GM12892 (cell line): ENCODE data around the gene ABCA1.

Experiments
- POLR2A ChIP-seq: IDR thresholded peaks from 2 replicates; pipeline ENCODE4 v1.6.1; 2011; ENCODE audit warnings: low read depth, low read length, control low read depth
- POLR2AphosphoS5 ChIP-seq: IDR thresholded peaks from 2 replicates; pipeline ENCODE4 v1.6.1; 2011; ENCODE audit warnings: low read depth, low read length, control low read depth

DNA sequence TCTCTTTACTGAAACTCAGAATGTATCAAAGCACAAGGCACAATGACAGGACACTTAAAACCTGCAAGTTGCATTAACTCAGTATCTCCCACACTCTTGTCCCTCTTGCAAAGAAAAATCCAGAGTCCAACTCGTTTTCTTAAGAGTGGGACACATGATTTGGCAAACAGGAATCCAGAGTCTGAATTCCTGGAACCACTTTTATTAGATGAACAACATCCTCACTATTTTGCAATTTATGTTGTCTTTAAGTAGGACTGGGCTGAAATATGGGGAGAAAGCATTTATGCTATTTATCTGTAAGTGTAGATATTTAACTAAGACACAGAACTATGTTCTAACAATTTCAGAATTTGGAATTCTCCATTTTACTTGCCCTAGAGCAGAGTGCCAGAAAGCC is 69.1 kb downstream of the ABCA1 start:
- TF ChIP-seq POLR2A (no peak), POLR2AphosphoS5 (no peak)
